NK-92 treated with Interleukin-12 subunit alpha and Interleukin-12 subunit beta, amount 100 ng/mL, for 24 hours (cell line): ENCODE measurements around the gene MROH7.

ENCODE experiments used
- DNase-seq: peaks from one replicate; lab custom pipeline; 2025; lab: John Stamatoyannopoulos, UW

MROH7 gene

DNA sequence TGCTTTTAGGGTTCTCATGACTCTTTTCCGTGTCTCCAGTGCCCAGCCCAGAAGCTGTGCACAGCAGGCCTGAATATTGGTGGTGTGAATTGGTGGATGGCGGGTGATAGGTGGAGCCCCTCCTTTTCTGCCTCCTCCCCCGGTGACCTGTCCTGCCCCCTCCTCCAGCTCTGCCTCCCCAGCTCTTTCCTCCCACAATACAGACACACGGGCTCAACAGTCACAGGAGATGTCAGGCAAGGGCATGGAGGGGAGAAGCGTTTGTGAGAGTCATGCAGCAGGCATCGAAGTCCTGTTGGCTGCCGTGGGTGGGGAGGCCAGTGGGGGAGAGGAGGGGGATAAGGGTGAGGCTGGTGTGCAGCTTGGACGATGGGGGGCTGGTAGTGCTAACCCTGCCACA, 56.8 kb downstream of the MROH7 start:
- DNase-seq: no peak

DNA sequence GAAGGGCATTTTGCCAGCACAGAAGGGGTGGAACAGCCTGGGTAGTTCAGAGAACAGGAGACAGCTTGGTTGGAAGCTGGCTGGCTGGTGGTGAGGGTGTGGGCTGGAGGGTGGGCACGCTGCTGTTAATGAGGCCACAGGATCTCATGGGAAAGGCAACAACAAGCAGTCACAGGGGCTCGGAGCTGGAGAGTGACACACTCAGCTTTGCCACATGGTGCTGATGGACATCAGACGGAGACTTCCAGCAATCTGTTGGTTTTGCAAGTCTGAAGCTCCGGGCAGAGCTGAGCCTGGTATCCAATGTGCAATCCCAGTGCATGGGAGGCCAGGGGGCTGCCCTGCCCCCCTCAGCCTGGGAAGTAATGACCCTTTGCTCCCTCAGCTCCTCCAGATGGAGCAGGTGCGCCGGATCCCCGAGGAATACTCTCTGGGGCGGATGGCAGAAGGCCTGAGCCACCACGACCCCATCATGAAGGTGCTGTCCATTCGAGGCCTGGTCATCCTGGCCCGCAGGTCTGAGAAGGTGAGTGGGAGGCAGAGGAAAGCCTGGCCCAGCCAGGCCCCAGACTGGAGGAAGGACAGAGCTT, 58.4 kb downstream of the MROH7 start:
- no peak for DNase-seq

DNA sequence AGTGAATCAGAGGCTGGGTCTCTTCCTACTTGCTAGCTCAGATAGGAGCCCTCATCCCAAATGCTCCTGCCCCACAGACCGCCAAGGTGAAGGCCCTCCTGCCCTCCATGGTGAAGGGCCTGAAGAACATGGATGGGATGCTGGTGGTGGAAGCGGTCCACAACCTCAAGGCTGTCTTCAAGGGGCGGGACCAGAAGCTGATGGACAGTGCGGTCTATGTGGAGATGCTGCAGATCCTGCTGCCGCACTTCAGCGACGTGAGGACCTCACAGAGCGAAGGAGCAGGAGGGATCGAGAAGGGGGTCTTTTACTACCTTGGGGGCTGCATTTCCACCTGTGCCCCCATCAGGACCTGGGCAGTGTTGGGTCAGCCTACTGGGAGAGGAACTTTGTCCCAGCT, 59.5 kb downstream of the MROH7 start:
- DNase-seq: no peak

DNA sequence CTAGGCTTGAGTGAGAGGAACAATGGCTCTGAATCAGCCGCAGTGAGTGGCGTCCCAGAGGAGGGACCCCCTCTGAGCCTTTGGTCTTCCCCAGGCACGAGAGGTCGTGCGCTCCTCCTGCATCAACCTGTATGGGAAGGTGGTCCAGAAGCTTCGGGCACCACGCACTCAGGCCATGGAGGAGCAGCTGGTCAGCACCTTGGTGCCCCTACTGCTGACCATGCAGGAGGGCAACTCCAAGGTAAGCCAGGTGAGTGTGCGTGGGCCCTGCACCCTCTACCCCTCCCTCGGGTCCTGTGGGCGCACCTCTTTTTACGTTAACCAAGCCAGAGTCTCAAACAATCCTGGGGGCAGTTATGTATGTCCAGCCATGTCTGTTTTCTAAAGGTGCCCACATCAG, 60.4 kb downstream of the MROH7 start:
- no peak for DNase-seq

DNA sequence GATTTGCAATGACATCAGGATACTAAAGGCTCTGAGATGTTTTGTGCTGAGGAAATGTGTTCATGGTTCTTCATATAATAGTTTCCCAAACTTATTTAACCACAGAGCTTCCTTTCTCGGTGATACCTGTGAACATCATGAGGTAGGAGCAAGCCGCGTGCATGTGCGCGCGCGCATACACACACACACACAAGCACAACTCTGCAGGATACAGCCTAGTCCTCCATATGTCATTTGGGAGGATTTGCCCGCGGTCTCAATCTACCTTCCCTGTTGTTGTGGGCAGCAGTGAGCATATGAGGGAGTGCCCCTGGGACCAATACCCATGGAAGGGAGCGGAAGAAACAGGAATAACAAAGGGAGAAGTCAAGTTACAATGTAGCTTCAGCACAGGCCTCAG, 61.9 kb downstream of the MROH7 start:
- DNase-seq: no peak

DNA sequence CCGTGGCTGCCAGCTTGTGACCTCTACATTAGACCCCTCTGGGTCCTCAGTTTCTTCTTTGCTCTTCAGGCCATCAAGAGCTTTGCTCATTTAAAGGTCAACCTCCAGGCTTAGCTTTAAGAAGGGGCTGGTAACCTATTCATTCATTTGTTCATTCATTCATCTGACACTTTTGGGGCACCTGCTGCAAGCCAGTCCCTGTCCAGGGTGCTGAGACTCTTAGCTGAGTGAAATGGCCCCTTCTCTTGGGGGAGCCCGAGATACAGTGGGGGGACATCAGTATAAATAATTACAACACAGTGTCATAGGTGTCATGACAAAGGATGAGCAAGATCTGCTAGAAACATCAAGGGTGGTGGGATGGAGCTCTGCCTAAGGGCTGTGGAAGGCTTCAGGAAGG, 63.6 kb downstream of the MROH7 start:
- no peak for DNase-seq

DNA sequence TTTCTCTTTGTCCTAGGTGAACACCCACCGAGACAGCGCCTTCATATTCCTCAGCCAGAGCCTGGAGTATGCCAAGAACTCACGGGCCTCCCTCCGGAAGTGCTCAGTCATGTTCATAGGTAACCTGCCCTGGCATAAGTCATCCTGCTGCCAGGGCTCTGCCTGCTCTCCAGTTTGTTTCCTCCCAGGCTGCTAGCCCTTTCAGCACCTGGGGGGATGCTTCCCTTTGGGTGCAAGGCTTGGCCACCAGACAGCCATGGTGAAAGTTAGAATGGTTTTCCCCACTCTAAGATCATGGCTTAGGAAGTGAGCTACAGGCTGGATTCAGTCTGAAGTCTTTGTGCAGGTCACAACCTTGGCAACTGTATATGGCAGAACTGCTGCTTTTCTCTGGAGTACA, 64.8 kb downstream of the MROH7 start:
- no peak for DNase-seq

DNA sequence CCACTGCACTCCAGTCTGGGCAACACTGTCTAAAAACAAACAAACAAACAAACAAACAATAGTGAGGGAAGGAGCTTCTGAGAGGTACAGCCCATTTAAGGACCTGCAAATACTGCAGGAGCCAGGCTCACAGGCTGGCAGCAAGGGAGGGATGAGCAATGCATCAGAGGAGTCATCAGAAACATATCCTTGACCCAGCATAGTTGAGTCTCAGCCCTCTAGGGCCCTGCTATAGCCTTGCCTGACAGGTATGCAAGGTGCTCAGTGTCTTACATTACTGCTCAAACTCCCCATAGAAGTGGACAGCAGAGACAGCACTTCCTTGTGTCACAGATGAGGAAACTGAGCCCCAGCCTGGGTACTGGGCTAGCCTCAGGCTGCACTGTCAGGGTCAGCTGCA, 66.8 kb downstream of the MROH7 start:
- DNase-seq: no peak

DNA sequence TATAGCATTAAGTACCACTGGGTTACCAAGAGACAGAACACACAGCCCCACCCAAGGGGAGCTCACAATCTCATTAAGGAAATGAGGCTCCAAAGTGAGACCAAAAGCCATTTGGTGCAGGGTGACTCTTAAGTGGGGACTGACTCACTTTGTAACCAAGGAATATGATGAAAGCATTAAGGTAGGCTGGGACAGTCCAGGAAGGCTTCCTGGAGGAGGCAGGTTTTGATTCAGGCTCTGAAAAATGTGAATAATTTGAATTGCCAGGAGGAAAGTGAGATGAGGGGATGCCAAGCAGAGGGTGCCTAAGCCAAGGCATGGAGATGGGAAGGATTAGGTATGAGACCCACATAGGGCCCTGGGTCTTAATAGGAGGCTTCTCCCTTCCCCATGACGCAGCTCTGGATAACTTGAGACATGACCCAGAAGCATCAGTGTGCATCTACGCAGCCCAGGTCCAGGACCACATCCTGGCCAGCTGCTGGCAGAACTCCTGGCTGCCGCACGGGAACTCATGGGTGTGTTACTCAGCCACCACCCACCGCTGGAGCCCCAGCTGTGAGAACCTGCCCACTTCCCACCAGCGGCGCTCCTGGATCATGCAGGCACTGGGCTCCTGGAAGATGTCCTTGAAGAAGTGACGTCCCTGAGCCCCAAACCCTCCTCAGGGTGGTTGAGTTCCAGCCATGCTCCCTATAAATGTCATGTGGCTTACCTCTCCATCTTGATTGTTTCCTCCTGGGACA, 68.1 kb downstream of the MROH7 start:
- no peak for DNase-seq

DNA sequence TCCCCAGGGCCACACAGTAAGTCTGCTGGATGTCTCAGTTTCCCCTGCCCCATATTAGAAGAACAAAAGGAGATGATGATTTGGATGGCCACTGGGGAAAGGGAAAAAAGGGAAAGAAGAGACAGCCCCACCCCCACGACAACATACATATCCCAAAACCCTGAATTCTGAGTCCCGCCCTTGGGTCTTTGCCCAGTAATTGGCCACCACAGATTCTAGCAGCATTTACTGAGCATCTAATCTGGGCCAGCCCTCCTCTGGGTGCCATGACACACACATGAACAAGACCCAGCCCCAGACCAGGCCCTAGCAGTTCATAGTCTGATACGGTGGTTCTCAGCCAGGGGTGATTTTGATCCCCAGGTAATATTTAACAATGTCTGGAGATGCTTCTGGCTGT, 68.8 kb downstream of the MROH7 start:
- no peak for DNase-seq

DNA sequence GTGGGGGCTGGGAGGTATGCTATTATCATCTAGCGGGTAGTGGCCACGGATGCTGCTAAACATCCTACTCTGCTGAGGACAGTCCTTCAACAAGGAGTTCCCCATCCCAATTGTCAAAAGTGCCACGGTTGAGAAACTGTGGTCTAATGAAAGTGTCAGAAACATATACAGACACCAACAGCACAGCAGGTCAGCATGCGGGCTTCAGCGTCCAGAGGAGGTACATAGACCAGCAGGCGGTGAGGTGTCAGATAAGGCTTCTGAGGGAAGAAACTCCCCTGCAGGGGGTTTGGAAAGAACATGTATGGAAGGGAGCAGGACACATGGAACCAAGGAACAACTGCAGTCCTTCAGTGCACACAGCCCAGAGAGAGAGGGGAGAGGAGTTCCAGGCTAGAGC, 69.3 kb downstream of the MROH7 start:
- no peak for DNase-seq

DNA sequence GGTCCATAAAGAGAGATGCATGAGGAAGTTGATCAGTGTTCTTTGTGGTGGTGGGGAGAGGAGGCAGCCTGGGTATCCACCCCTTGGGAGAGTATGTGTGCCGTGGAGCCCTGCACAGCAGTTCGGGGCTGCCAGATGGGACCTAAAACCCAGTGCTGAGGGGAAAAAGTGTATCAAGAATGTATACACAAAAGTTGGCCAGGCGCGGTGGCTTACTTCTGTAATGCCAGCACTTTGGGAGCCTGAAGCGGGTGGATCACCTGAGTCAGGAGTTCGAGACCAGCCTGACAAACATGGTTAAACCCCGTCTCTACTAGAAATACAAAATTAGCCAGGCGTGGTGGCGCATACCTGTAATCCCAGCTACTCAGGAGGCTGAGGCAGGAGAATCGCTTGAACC, 70.0 kb downstream of the MROH7 start:
- DNase-seq: no peak

DNA sequence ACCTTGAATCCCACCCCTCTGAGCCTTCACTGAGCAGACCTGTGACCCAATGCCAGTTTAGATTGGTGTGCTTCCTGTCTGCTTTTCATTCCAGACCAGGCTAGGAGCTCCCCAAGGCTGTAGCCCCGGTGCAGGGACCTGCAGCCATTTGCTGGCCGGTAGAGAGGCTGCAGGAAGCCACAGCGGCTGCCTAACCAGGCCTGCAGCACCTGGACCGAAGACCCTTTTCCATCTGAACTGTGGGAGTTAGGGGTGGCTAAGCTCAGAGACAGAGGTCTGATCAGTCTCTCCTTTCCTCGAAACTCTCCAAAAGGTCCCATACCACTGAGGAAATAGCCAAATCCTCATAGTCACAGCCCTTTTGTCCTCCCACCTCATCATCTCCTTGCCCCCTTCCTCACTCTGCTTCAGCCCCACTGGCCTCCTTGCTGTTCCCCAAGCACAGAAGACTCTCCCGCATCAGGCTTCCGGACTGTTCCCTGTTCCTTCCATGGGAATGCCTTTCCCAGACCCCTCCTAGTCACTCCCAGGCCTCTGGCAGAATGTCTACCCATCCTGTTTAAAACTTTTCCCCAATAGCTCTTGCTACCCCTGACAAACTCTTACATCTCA, 73.4 kb downstream of the MROH7 start:
- DNase-seq: no peak

DNA sequence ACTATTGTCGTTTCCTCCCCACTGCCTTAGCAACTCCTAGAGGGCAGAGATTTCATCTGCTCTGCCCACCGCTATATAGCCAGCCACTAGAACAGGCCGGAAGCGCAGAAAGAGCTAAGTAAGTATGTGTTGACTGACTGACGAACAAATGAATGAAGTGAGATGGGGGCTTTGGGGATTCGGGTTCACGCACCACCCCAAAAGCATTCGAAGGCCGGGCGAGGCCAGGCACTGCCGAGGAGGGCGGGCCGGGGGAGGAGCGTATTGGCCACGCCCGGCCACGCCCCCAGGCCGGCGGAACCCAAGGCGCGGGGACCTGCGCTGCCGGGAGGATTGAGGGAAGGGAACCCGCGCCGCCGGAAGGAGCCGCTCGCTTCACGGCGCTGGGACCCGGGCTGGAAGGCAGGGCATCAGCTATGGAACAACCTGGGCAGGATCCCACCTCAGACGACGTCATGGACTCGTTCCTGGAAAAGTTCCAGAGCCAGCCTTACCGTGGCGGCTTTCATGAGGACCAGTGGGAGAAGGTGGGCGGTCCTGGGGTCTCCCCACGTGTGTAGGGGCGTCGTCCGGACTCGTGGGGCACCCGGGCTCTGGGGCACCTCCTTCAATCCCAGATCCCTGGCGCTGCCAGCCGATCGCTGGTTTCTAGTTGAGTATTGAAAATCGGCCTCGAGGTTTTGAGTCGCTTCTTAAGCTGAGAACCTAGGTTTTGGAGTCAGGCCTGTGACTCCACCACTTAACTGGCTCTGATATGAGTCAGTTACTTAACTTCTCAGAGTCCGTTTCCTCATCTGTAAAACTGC, 74.1 kb downstream of the MROH7 start, which contains the start of gene TTC4:
TSS of gene TTC4 (plus strand) at position 369 of the 806 bp plus-strand sequence. CDS start at position 417, 48 bp downstream.
- DNase-seq: peak; percentile 56

DNA sequence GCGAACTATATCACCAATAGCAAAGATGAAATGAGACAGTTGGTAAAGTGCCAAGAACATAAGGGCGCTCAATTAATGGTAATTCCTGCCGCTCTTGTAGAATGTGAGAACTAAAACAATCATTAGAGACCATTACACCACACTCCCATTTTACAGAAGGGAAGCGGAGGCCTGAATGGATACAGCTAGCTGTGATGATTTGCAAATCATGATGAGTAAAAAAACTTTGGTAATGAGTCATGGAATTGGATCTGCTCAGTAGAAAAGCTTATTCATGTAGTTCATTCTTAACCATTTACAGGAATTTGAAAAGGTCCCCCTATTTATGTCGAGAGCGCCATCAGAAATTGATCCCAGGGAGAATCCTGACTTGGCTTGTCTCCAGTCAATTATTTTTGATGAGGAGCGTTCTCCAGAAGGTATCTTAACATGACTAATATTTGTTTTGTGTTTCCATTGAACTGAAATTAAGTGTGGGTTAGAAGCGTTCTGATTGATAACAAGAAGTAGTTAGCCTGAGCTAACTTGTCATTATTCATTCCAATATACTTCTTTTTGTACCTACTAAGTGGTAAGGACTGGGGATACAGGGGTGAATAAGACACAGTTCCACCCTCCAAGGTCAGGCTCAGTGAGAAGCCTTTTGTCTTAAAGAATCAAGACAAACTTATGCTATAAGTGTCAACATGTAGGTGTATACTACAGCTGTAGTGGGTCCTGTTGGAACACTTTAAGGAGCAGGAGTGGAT, 74.9 kb downstream of the MROH7 start:
- DNase-seq: no peak

DNA sequence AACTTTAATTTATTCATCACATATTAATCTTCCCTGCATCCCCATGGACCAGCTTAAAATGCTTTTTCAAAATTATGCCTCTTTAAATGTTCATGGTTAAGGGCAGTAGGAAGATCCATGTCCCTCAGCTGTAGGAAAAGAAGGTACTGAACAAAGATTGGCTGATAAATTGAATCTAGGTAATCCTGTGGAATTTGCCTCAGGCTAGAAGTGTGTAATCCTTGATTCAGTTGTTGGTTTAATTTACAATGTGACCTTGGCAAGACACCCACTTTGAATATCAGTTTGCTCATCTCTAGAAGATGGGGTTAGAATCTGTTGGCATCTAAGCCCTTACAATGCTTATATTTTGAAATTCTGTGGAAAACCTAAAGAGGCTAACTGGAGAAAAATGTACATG, 80.1 kb downstream of the MROH7 start:
- DNase-seq: no peak

DNA sequence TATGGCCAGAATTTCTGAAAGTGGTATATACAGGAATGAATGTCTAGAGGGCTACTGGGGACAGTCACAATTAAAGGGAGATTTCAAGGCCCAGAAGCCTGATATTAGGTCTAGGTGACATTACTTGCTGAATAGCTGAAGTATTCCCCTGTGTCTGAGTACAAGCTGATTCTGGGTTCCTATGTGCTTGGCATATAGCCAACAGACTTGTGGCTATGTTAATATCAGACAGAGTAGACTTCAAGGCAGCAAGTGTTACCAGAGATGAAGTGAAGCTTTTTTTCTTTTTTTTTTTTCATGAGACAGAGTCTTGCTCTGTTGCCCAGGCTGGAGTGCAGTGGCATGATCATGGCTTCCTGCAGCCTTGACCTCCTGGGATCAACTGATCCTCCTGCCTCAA, 82.4 kb downstream of the MROH7 start:
- no peak for DNase-seq

DNA sequence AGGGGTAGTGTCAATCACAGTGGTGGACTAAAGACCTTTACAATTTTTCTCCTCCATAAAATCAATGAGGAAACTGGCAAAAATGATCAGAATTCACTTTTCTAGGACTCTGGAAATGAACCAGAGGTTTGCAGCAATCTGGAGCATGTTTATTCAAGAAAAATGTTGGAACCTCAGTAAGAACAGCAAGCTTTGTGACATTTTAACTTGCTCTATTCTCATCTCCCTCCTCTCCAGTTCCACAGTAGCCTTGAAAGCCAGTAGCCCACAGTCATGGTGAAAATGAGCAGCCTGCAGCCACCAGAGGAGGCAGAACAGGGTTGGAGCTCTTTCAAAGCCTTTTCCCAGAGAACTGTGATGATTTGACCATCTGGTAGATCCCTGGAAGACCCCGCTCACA, 83.2 kb downstream of the MROH7 start:
- no peak for DNase-seq

DNA sequence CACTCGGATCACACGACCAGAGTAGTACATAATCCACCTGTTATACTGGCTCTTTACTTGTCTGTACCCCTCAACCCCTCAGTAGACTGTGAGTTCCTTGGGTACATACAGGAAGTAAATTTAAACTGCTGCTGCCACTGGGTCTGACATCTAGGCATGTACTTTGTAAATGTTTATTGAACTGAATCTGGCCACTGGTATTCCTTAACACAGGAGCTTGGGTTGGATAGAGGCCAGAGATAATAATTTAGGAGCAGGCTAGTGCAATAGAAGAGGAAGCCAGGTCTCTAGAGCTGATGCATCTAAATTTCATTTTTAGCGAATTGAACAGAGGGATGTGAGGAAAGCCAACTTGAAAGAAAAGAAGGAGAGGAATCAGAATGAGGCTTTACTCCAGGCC, 86.4 kb downstream of the MROH7 start:
- DNase-seq: no peak

DNA sequence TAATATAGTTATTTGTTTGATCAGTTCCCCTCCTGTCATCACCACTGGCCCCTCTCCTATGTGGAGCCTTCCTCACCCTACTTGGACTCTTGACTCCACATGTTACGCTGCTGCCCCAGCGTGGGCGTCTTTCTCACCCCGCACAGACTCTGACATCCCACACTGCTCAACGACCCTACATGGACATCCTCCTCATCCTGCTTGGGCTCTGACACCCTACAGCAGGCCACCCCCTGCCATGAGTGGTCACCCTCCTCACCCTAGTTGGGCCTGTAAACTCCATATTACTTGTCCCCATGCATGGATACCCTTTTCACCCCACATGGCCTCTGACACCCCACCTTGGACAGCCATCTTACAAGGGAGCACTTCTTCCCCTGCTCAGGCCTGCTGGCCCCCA, 95.1 kb downstream of the MROH7 start:
- DNase-seq: no peak

DNA sequence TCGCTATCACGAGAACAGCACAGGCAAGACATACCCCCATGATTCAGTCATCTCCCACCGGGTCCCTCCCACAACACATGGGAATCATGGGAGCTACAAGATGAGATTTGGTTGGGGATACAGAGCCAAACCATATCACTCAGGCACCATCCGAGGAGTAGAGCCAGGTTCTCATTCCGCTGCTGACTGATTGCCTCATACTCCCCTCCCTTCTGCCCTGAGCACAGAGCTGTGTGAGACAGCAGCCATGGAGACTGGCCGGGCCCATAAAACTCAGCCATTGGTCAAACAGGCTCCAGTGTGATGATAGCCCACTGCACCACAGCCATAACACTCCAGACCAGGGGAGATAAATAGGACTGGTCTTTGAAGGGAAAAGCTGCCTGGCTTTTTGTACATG, 96.7 kb downstream of the MROH7 start:
- DNase-seq: no peak

DNA sequence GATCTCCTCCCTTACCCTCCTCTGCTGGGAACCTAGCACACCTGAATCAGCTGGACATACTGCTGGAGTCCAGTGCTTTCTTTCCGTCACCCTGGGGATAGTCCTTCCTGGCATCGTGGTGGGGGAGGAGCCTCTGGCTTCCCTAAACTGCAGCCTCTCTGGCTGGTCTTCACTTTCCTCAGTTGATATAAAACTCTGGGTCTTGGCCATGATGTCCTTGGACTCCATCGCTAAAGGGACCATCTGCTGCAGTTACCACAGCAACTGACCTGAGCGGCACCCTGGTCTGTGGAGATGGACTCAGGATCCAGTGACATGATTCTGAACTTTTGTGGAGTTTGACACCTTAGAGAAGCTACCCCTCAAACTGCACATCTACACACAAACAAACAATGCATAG, 99.9 kb downstream of the MROH7 start:
- no peak for DNase-seq
